Osteoblast (primary cell): Measurements from ENCODE around the gene WNT3A. TPM values are rescaled to one million over a fixed set of nuclear protein-coding genes. Genes with fewer than 3 reads are reported as not detected.

Experiments
- DNase-seq: peaks from one replicate; pipeline ENCODE4 v3.0.0; 2011; ENCODE audit warnings: low spot score, mixed read lengths; ENCODE audit not compliant: insufficient read length; ENCODE audit errors: missing footprints
- H2AFZ ChIP-seq: 2 replicates; pipeline ENCODE4 v1.6.0; 2011; ENCODE audit warnings: mild to moderate bottlenecking, low read length
- H3K27ac ChIP-seq: 2 replicates; pipeline ENCODE4 v1.5.1; 2011; ENCODE audit warnings: mild to moderate bottlenecking, low read depth, low read length, moderate library complexity
- H3K27me3 ChIP-seq: 2 replicates; pipeline ENCODE4 v1.6.0; 2012; ENCODE audit warnings: mild to moderate bottlenecking, control low read depth, inconsistent platforms, low read length, moderate library complexity; ENCODE audit not compliant: insufficient read depth
- H3K36me3 ChIP-seq: 2 replicates; pipeline ENCODE4 v1.5.1; 2011; ENCODE audit warnings: mild to moderate bottlenecking, low read length, control low read depth, moderate library complexity; ENCODE audit not compliant: insufficient read depth
- H3K4me1 ChIP-seq: 2 replicates; pipeline ENCODE4 v1.5.1; 2011; ENCODE audit warnings: mild to moderate bottlenecking, low read length, control low read depth, moderate library complexity; ENCODE audit not compliant: insufficient read depth
- H3K4me2 ChIP-seq: 2 replicates; pipeline ENCODE4 v1.6.0; 2011; ENCODE audit warnings: mild to moderate bottlenecking, low read length; ENCODE audit not compliant: insufficient read depth
- H3K4me3 ChIP-seq: fragments of 200-600 bp; sonication (generic); 3 replicates; pipeline ENCODE4 v1.5.1; 2012; ENCODE audit warnings: mild to moderate bottlenecking, low read length, inconsistent platforms; ENCODE audit not compliant: insufficient read depth
- H3K79me2 ChIP-seq: 2 replicates; pipeline ENCODE4 v1.6.0; 2012; ENCODE audit warnings: mild to moderate bottlenecking, low read length, control low read depth, inconsistent platforms; ENCODE audit not compliant: insufficient read depth
- H3K9me3 ChIP-seq: 2 replicates; pipeline ENCODE4 v1.5.1; 2011; ENCODE audit warnings: low read depth, low read length, control low read depth
- H4K20me1 ChIP-seq: 2 replicates; pipeline ENCODE4 v1.6.0; 2012; ENCODE audit warnings: mild to moderate bottlenecking, low read length, control low read depth; ENCODE audit not compliant: insufficient read depth
- CTCF ChIP-seq: IDR thresholded peaks from 2 replicates; pipeline ENCODE4 v1.5.1; 2011; ENCODE audit warnings: mild to moderate bottlenecking, low read depth, low read length, moderate library complexity; ENCODE audit errors: extremely low read depth
- total RNA-seq: library from RNA; depleted of rRNA; stranded (reverse); fragments of >200 nt; gene quantifications from 2 replicates; pipeline ENCODE4 v1.2.3, GENCODE V29; 2012

WNT3A gene
- total RNA-seq, 1 donor: not detected

GRCh38 chr1:228020686-228021354 lies 14.0 kb downstream of the WNT3A start:
- no peaks in the 10 kb centered on the region for H4K20me1 ChIP-seq

GRCh38 chr1:228021355-228022030 lies 14.7 kb downstream of the WNT3A start:
- Histone ChIP-seq H3K79me2 (no peaks in the 10 kb centered on the region), H4K20me1 (no peaks in the 10 kb centered on the region), H3K9me3 (no peaks in the 10 kb centered on the region), H3K4me3 (no peak overlapping the region), H3K4me1 (no peaks in the 10 kb centered on the region), H2AFZ (no peak overlapping the region), H3K27ac (no peak overlapping the region), H3K4me2 (no peak overlapping the region), H3K36me3 (no peaks in the 10 kb centered on the region), H3K27me3 (peaks cover 9% of the 10 kb centered on the region)
- peak; percentile 34 for DNase-seq
- no peak for TF ChIP-seq CTCF

More at GRCh38 chr1:228020686-228021354, 14.0 kb downstream of the WNT3A start:
- TF ChIP-seq CTCF: no peak
- Histone ChIP-seq H3K9me3 (no peaks in the 10 kb centered on the region), H3K27me3 (peaks cover 9% of the 10 kb centered on the region), H2AFZ (no peak overlapping the region), H3K4me2 (no peak overlapping the region), H3K4me3 (no peak overlapping the region), H3K36me3 (no peaks in the 10 kb centered on the region), H3K79me2 (no peaks in the 10 kb centered on the region), H3K4me1 (no peaks in the 10 kb centered on the region), H3K27ac (no peak overlapping the region)
- DNase-seq: peak; percentile 60

GRCh38 chr1:228022571-228023293 lies 15.9 kb downstream of the WNT3A start:
- no peak for DNase-seq
- peaks cover 9% of the 10 kb centered on the region for H3K27me3 ChIP-seq
- no peaks in the 10 kb centered on the region for H3K79me2 ChIP-seq
- no peak overlapping the region for H3K27ac ChIP-seq
- H3K4me1 ChIP-seq: no peaks in the 10 kb centered on the region
- no peaks in the 10 kb centered on the region for H3K36me3 ChIP-seq
- TF ChIP-seq CTCF: no peak
- H3K9me3 ChIP-seq: no peaks in the 10 kb centered on the region
- H3K4me2 ChIP-seq: no peak overlapping the region
- H3K4me3 ChIP-seq: no peak overlapping the region
- no peaks in the 10 kb centered on the region for H4K20me1 ChIP-seq
- no peak overlapping the region for H2AFZ ChIP-seq

GRCh38 chr1:228023294-228023639 lies 16.5 kb downstream of the WNT3A start:
- H3K36me3 ChIP-seq: no peaks in the 10 kb centered on the region
- DNase-seq: no peak
- H3K4me3 ChIP-seq: no peak overlapping the region
- H3K27me3 ChIP-seq: peaks cover 9% of the 10 kb centered on the region
- no peak for TF ChIP-seq CTCF
- no peak overlapping the region for H3K4me2 ChIP-seq
- no peaks in the 10 kb centered on the region for H4K20me1 ChIP-seq
- H3K27ac ChIP-seq: no peak overlapping the region
- no peaks in the 10 kb centered on the region for H3K79me2 ChIP-seq
- no peaks in the 10 kb centered on the region for H3K4me1 ChIP-seq
- no peaks in the 10 kb centered on the region for H3K9me3 ChIP-seq
- no peak overlapping the region for H2AFZ ChIP-seq
